ENCODE measurements around the gene TRAK2.
"Not testable (repeated sequence)": the region's sequence is repeated elsewhere in the genome, so short reads cannot be mapped to it uniquely, and the experiment has no call there.

DNA sequence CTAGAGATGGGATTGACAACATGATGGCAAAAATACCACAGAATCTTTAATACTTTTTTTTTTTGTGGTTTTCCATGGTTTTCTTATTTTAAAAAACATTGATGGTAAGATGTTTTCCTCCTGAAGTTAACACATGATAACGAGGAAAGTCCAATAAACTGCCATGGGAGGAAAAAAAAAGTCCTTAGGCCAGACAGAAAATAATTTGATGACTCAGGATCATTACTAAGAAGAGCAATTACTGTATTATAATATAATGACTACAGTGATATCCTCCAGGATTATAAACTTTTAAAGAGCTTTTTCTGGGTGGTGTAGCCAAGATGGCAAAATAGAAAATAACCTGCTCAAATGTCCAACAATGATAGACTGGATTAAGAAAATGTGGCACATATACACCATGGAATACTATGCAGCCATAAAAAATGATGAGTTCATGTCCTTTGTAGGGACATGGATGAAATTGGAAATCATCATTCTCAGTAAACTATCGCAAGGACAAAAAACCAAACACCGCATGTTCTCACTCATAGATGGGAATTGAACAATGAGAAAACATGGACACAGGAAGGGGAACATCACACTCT, 11.8 kb downstream of the TRAK2 start:
- not testable (repeated sequence) for TF ChIP-seq EZH2 (IDR thresholded peaks at IDR 0.05; ENCODE audit: borderline replicate concordance)
- TF ChIP-seq, protein P1, sequence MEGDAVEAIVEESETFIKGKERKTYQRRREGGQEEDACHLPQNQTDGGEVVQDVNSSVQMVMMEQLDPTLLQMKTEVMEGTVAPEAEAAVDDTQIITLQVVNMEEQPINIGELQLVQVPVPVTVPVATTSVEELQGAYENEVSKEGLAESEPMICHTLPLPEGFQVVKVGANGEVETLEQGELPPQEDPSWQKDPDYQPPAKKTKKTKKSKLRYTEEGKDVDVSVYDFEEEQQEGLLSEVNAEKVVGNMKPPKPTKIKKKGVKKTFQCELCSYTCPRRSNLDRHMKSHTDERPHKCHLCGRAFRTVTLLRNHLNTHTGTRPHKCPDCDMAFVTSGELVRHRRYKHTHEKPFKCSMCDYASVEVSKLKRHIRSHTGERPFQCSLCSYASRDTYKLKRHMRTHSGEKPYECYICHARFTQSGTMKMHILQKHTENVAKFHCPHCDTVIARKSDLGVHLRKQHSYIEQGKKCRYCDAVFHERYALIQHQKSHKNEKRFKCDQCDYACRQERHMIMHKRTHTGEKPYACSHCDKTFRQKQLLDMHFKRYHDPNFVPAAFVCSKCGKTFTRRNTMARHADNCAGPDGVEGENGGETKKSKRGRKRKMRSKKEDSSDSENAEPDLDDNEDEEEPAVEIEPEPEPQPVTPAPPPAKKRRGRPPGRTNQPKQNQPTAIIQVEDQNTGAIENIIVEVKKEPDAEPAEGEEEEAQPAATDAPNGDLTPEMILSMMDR (IDR thresholded peaks at IDR 0.05; ENCODE audit: poor library complexity): not testable (repeated sequence)

All from hepatocyte (in vitro differentiated cells).